Loucy (cell line): Measurements from ENCODE around the gene CACNA1I.

Experiments used
- CTCF ChIP-seq: fragments of 200-600 bp; sonication (generic); conservative IDR thresholded peaks from 2 replicates; pipeline ENCODE4 v1.5.1; 2014; ENCODE audit warnings: mild to moderate bottlenecking, antibody characterized with exemption, low read length
- EZH2phosphoT487 ChIP-seq: fragments of 200-600 bp; IDR thresholded peaks from 2 replicates; pipeline ENCODE4 v1.6.1; 2018; ENCODE audit warnings: antibody characterized with exemption, mild to moderate bottlenecking, moderate library complexity, borderline replicate concordance

- TF ChIP-seq CTCF, result no peak
- no peak for TF ChIP-seq EZH2phosphoT487
Observed at GRCh38 chr22:39681038-39681861, 110.7 kb downstream of the CACNA1I start.
